HG03196 (cell line): ENCODE data around the gene VAMP5.
"Not testable (repeated sequence)": the region's sequence is repeated elsewhere in the genome, so short reads cannot be mapped to it uniquely, and the experiment has no call there.

Experiments
- ATAC-seq: cut with Tn5 transposase; IDR thresholded peaks from one replicate; pipeline ENCODE4 v1.9.1; 2021; ENCODE audit not compliant: unreplicated experiment

VAMP5 gene

GRCh38 chr2:85600951-85601770 lies 16.9 kb downstream of the VAMP5 start:
- no peak for ATAC-seq

GRCh38 chr2:85601771-85602475 lies 17.7 kb downstream of the VAMP5 start:
- ATAC-seq = peak; percentile 26

- ATAC-seq = peak; percentile 93
Observed at GRCh38 chr2:85602476-85603234, 18.4 kb downstream of the VAMP5 start, which contains the start of gene TMEM150A. TSS of gene TMEM150A (minus strand) at chr2:85602698. CDS start at chr2:85601948, 750 bp downstream.

GRCh38 chr2:85604133-85604444 lies 19.9 kb downstream of the VAMP5 start:
- not testable (repeated sequence) for ATAC-seq

- no peak for ATAC-seq
Observed at GRCh38 chr2:85604568-85605339, 20.5 kb downstream of the VAMP5 start.

- no peak for ATAC-seq
Observed at GRCh38 chr2:85605406-85606115, 21.3 kb downstream of the VAMP5 start.

GRCh38 chr2:85606116-85606455 lies 21.9 kb downstream of the VAMP5 start:
- ATAC-seq = no peak

- ATAC-seq = no peak
Observed at GRCh38 chr2:85607268-85608215, 23.3 kb downstream of the VAMP5 start.

- peak; percentile 7 for ATAC-seq
Observed at GRCh38 chr2:85611217-85611704, 27.0 kb downstream of the VAMP5 start.

GRCh38 chr2:85611705-85612587 lies 27.7 kb downstream of the VAMP5 start, which contains the start of gene C2orf68:
TSS of gene C2orf68 (minus strand) at chr2:85612066. CDS start at chr2:85611984, 82 bp downstream.
- ATAC-seq = peak; percentile 80

- no peak for ATAC-seq
Observed at GRCh38 chr2:85613717-85614515, 29.7 kb downstream of the VAMP5 start.

- ATAC-seq = not testable (repeated sequence)
Observed at GRCh38 chr2:85614757-85615156, 30.5 kb downstream of the VAMP5 start.

- ATAC-seq = no peak
Observed at GRCh38 chr2:85615413-85615728, 31.1 kb downstream of the VAMP5 start.

GRCh38 chr2:85617723-85618122 lies 33.5 kb downstream of the VAMP5 start:
- ATAC-seq = not testable (repeated sequence)

GRCh38 chr2:85619617-85620016 lies 35.4 kb downstream of the VAMP5 start:
- no peak for ATAC-seq

GRCh38 chr2:85621338-85621737 lies 37.1 kb downstream of the VAMP5 start:
- no peak for ATAC-seq

GRCh38 chr2:85623991-85624390 lies 39.8 kb downstream of the VAMP5 start:
- ATAC-seq = no peak
